Measurements from ENCODE around the gene WDR38. TPM values are rescaled to one million over a fixed set of nuclear protein-coding genes. Genes with fewer than 3 reads are reported as not detected.

The WDR38 gene
- total and polyA plus RNA-seq, 4 donors = not detected

- 95% methylated on average over 6 of the region's 6 CpGs for WGBS
- no peak for DNase-seq (ENCODE audit: low spot score)
- no peaks in the 10 kb centered on the region for H3K27me3 ChIP-seq (ENCODE audit: control insufficient read depth in 4 of 4, insufficient read depth in 4 of 4, low read length in 3 of 4)
- no peaks in the 10 kb centered on the region for H3K4me1 ChIP-seq (ENCODE audit: control insufficient read depth in 4 of 4, insufficient read depth in 4 of 4, low read length in 3 of 4)
- no peak overlapping the region for H3K4me3 ChIP-seq (ENCODE audit: low read depth in 1 of 3, low read length in 3 of 3)
- H3K36me3 ChIP-seq (ENCODE audit: control insufficient read depth in 4 of 4, insufficient read depth in 3 of 4, low read depth in 1 of 4, low read length in 3 of 4) = no peaks in the 10 kb centered on the region
- no peak overlapping the region for H3K9ac ChIP-seq (ENCODE audit: low read depth in 1 of 2, low read length in 2 of 2)
- no peak overlapping the region for H3K27ac ChIP-seq (ENCODE audit: low read depth in 1 of 2, low read length in 2 of 2)
- TF ChIP-seq TAF1 (conservative IDR thresholded peaks at IDR 0.05) (no peak), ATF3 (IDR thresholded peaks at IDR 0.05) (no peak), YY1 (IDR thresholded peaks at IDR 0.05) (no peak), JUND (IDR thresholded peaks at IDR 0.05) (no peak), RXRA (IDR thresholded peaks at IDR 0.05) (no peak), NR2F2 (IDR thresholded peaks at IDR 0.05) (no peak), FOXA1 (IDR thresholded peaks at IDR 0.05) (no peak), SP1 (IDR thresholded peaks at IDR 0.05) (no peak), FOXA2 (IDR thresholded peaks at IDR 0.05) (no peak), EGR1 (IDR thresholded peaks at IDR 0.05; ENCODE audit: low read depth in 2 of 2) (no peak), HNF4G (IDR thresholded peaks at IDR 0.05) (no peak), RAD21 (IDR thresholded peaks at IDR 0.05) (no peak), GABPA (IDR thresholded peaks at IDR 0.05 in 1 of 2, conservative IDR thresholded peaks at IDR 0.05 in 1 of 2) (no peak), HNF4A (conservative IDR thresholded peaks at IDR 0.05) (no peak)
- TF ChIP-seq, protein P1, sequence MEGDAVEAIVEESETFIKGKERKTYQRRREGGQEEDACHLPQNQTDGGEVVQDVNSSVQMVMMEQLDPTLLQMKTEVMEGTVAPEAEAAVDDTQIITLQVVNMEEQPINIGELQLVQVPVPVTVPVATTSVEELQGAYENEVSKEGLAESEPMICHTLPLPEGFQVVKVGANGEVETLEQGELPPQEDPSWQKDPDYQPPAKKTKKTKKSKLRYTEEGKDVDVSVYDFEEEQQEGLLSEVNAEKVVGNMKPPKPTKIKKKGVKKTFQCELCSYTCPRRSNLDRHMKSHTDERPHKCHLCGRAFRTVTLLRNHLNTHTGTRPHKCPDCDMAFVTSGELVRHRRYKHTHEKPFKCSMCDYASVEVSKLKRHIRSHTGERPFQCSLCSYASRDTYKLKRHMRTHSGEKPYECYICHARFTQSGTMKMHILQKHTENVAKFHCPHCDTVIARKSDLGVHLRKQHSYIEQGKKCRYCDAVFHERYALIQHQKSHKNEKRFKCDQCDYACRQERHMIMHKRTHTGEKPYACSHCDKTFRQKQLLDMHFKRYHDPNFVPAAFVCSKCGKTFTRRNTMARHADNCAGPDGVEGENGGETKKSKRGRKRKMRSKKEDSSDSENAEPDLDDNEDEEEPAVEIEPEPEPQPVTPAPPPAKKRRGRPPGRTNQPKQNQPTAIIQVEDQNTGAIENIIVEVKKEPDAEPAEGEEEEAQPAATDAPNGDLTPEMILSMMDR (IDR thresholded peaks at IDR 0.05; ENCODE audit: low read depth, low read length, missing input control) = no peak
- TF ChIP-seq, protein P2, sequence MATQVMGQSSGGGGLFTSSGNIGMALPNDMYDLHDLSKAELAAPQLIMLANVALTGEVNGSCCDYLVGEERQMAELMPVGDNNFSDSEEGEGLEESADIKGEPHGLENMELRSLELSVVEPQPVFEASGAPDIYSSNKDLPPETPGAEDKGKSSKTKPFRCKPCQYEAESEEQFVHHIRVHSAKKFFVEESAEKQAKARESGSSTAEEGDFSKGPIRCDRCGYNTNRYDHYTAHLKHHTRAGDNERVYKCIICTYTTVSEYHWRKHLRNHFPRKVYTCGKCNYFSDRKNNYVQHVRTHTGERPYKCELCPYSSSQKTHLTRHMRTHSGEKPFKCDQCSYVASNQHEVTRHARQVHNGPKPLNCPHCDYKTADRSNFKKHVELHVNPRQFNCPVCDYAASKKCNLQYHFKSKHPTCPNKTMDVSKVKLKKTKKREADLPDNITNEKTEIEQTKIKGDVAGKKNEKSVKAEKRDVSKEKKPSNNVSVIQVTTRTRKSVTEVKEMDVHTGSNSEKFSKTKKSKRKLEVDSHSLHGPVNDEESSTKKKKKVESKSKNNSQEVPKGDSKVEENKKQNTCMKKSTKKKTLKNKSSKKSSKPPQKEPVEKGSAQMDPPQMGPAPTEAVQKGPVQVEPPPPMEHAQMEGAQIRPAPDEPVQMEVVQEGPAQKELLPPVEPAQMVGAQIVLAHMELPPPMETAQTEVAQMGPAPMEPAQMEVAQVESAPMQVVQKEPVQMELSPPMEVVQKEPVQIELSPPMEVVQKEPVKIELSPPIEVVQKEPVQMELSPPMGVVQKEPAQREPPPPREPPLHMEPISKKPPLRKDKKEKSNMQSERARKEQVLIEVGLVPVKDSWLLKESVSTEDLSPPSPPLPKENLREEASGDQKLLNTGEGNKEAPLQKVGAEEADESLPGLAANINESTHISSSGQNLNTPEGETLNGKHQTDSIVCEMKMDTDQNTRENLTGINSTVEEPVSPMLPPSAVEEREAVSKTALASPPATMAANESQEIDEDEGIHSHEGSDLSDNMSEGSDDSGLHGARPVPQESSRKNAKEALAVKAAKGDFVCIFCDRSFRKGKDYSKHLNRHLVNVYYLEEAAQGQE (IDR thresholded peaks at IDR 0.05) = no peak
- TF ChIP-seq, protein P3, sequence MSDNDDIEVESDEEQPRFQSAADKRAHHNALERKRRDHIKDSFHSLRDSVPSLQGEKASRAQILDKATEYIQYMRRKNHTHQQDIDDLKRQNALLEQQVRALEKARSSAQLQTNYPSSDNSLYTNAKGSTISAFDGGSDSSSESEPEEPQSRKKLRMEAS (IDR thresholded peaks at IDR 0.05) = no peak
- TF ChIP-seq, protein P4, sequence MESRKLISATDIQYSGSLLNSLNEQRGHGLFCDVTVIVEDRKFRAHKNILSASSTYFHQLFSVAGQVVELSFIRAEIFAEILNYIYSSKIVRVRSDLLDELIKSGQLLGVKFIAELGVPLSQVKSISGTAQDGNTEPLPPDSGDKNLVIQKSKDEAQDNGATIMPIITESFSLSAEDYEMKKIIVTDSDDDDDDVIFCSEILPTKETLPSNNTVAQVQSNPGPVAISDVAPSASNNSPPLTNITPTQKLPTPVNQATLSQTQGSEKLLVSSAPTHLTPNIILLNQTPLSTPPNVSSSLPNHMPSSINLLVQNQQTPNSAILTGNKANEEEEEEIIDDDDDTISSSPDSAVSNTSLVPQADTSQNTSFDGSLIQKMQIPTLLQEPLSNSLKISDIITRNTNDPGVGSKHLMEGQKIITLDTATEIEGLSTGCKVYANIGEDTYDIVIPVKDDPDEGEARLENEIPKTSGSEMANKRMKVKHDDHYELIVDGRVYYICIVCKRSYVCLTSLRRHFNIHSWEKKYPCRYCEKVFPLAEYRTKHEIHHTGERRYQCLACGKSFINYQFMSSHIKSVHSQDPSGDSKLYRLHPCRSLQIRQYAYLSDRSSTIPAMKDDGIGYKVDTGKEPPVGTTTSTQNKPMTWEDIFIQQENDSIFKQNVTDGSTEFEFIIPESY (IDR thresholded peaks at IDR 0.05) = no peak
- H3K9me3 ChIP-seq (ENCODE audit: control insufficient read depth in 4 of 4, low read length in 3 of 4) = no peaks in the 10 kb centered on the region
These were observed 44.0 kb upstream of the WDR38 start for GRCh38 chr9:124809211-124809610.

Data from liver (tissue), 9 donors.